Right cardiac atrium (tissue), 5 donors: Measurements from ENCODE around the gene ZNF557. TPM values are rescaled to one million over a fixed set of nuclear protein-coding genes. Genes with fewer than 3 reads are reported as not detected.

Experiments
- ATAC-seq, 2 donors: fragments of 200-7000 bp; cut with Tn5 transposase; one replicate each; pipeline versions ENCODE4 v1.8.0 to v1.9.1; 2020; ENCODE audit warnings: moderate library complexity in 2 of 2, mild to moderate bottlenecking in 1 of 2
- DNase-seq, 3 donors: peaks; one replicate each; pipeline ENCODE4 v3.0.0-alpha.2; 2020
- H3K27ac ChIP-seq: one replicate; pipeline ENCODE4 v1.5.1; 2013; ENCODE audit warnings: mild to moderate bottlenecking, low read length, control low read depth, moderate library complexity
- H3K27me3 ChIP-seq: one replicate; pipeline ENCODE4 v1.6.1; 2013; ENCODE audit not compliant: control insufficient read depth, insufficient read depth
- H3K4me1 ChIP-seq: one replicate; pipeline ENCODE4 v1.6.1; 2013; ENCODE audit warnings: low read length; ENCODE audit not compliant: control insufficient read depth, insufficient read depth
- H3K4me3 ChIP-seq: one replicate; pipeline ENCODE4 v1.5.1; 2013; ENCODE audit warnings: low read length, control low read depth
- H3K9me3 ChIP-seq: one replicate; pipeline ENCODE4 v1.6.1; 2013; ENCODE audit warnings: low read length; ENCODE audit not compliant: control insufficient read depth
- WGBS: extraction: QIAGEN DNeasy Blood & Tissue Kit; methylation state at CpG from one replicate; pipeline ENCODE4 v1.1.7; 2013; 5-methylcytosine and 5-hydroxymethylcytosine counted together
- intact Hi-C, 4 donors: fragments of 100-400 bp; cut with DNase I; formaldehyde crosslinking; loops; one replicate each; pipeline versions ENCODE4 v1.11.0 to v1.14.0; 2022 to 2023
- polyA plus RNA-seq: library from polyadenylated mRNA; stranded (reverse); fragments of 200-250 nt; gene quantifications from one replicate; pipeline ENCODE4 v1.2.3, GENCODE V29; 2013
- total RNA-seq, 4 donors: library from RNA; stranded (reverse); fragmentation: NEBNext Ultra II Directional; extraction: Animal tissue kit (Norgen Biotek cat#: 25700); gene quantifications; one replicate each; pipeline ENCODE4 v1.2.1, GENCODE V29; 2021
- donor health status: healthy with polysubstance abuse.
- donor health status: DM: no; HTN: yes; CAD: no.
- donor health status: DM: no; HTN: no; CAD: no.
- donor health status: DM: no; HTN: yes; CAD: no; lungs with severe emphysema.
- donor health status: DM: yes; HTN: yes; CAD: no.

The ZNF557 gene
- total and polyA plus RNA-seq, 5 donors: 2.3 to 5.8 (median 5.0) TPM

- H3K27me3 ChIP-seq: no peaks in the 10 kb centered on the region
- DNase-seq (no peak), ATAC-seq (no peak)
- H3K4me3 ChIP-seq: no peak overlapping the region
- H3K27ac ChIP-seq: no peak overlapping the region
- intact Hi-C loops: no loop called here
- H3K4me1 ChIP-seq: no peaks in the 10 kb centered on the region
- WGBS: 98% methylated on average over 3 of the region's 3 CpGs
- peaks cover 9% of the 10 kb centered on the region for H3K9me3 ChIP-seq
Measured at GRCh38 chr19:7126132-7126531, 56.6 kb downstream of the ZNF557 start.

DNA sequence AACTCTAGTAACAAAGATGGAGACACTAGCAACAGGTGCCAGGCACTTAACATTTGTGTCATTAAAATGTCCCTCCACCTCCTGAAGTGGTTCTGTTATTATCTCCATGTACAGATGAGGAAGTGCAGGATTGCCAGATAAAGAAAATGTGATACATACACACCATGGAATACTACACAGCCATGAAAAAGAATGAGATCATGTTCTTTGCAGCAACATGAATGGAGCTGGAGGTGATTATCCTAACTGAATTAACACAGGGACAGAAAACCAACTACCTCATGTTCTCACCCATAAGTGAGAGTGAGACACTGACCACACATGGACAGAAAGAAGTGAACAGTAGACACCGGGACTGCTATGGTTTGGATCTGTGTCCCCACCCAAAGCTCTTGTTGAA, 60.5 kb downstream of the ZNF557 start:
- no peak for ATAC-seq
- no peaks in the 10 kb centered on the region for H3K4me1 ChIP-seq
- no peak overlapping the region for H3K27ac ChIP-seq
- WGBS: 95% methylated on average over 1 of the region's 1 CpG
- intact Hi-C loops: no loop called here
- DNase-seq: no peak
- no peaks in the 10 kb centered on the region for H3K27me3 ChIP-seq
- H3K9me3 ChIP-seq: peaks cover 9% of the 10 kb centered on the region
- no peak overlapping the region for H3K4me3 ChIP-seq

DNA sequence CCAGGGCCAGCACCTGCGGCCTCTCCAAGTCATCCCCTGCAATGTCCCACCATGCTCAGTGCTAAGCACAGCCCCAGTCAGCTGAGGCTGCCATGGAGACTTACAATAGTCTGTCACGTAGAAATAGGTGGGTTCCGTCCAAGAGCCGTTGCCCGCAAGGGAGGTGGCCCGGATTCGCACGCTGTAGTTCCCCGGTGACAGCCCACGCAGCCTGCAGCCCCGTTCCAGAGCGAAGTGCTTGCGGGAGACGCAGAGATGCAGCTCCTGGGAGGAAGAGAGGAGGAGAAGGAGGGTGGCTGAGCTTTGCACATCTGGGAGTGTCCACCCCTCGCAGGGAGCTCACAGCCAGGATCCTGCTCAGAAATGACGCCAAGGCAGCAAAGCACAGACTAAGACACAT, 62.6 kb downstream of the ZNF557 start:
- intact Hi-C loops: no loop called here
- H3K9me3 ChIP-seq: no peaks in the 10 kb centered on the region
- no peaks in the 10 kb centered on the region for H3K27me3 ChIP-seq
- WGBS: 96% methylated on average over 16 of the region's 16 CpGs
- H3K4me1 ChIP-seq: peaks cover 2% of the 10 kb centered on the region
- ATAC-seq (no peak), DNase-seq (no peak)
- H3K4me3 ChIP-seq: no peak overlapping the region
- H3K27ac ChIP-seq: no peak overlapping the region

- Histone ChIP-seq H3K27ac (no peak overlapping the region), H3K27me3 (no peaks in the 10 kb centered on the region), H3K9me3 (no peaks in the 10 kb centered on the region), H3K4me1 (peaks cover 2% of the 10 kb centered on the region), H3K4me3 (no peak overlapping the region)
- 34% methylated on average over 2 of the region's 2 CpGs for WGBS
- no peak for ATAC-seq
- intact Hi-C loops: no loop called here
- DNase-seq: no peak
Measured at GRCh38 chr19:7137120-7137519, 67.6 kb downstream of the ZNF557 start.

Other genes starting within 250 kb of the ZNF557 start
- under 1 TPM; 0.25 to 0.53 (median 0.38) TPM for gene ADGRE1, start 182.1 kb upstream of the ZNF557 start, total RNA-seq
- gene ADGRE1, start 182.1 kb upstream of the ZNF557 start, polyA plus RNA-seq: not detected
- not detected for gene MBD3L2B, start 48.3 kb upstream of the ZNF557 start, total RNA-seq
- gene MBD3L2B, start 48.3 kb upstream of the ZNF557 start, polyA plus RNA-seq: not detected
- gene MBD3L5, start 39.1 kb upstream of the ZNF557 start, total RNA-seq: not detected
- gene MBD3L5, start 39.1 kb upstream of the ZNF557 start, polyA plus RNA-seq: not detected
- not detected for gene MBD3L4, start 29.5 kb upstream of the ZNF557 start, total RNA-seq
- not detected for gene MBD3L4, start 29.5 kb upstream of the ZNF557 start, polyA plus RNA-seq
- gene MBD3L2, start 20.4 kb upstream of the ZNF557 start, total RNA-seq: not detected
- not detected for gene MBD3L2, start 20.4 kb upstream of the ZNF557 start, polyA plus RNA-seq
- not detected for gene MBD3L3, start 11.0 kb upstream of the ZNF557 start, total RNA-seq
- not detected for gene MBD3L3, start 11.0 kb upstream of the ZNF557 start, polyA plus RNA-seq
- 10 to 100 TPM; 48.2 to 58.6 (median 55.8) TPM for gene INSR, start 224.7 kb downstream of the ZNF557 start, total RNA-seq
- gene INSR, start 224.7 kb downstream of the ZNF557 start, polyA plus RNA-seq: 17.3 TPM